MV-4-11 (cell line): ENCODE measurements around the gene MUL1.
"Not testable (repeated sequence)": the region's sequence is repeated elsewhere in the genome, so short reads cannot be mapped to it uniquely, and the experiment has no call there.

Experiments
- DNase-seq: peaks from one replicate; lab custom pipeline; 2025; lab: John Stamatoyannopoulos, UW

Gene MUL1

DNA sequence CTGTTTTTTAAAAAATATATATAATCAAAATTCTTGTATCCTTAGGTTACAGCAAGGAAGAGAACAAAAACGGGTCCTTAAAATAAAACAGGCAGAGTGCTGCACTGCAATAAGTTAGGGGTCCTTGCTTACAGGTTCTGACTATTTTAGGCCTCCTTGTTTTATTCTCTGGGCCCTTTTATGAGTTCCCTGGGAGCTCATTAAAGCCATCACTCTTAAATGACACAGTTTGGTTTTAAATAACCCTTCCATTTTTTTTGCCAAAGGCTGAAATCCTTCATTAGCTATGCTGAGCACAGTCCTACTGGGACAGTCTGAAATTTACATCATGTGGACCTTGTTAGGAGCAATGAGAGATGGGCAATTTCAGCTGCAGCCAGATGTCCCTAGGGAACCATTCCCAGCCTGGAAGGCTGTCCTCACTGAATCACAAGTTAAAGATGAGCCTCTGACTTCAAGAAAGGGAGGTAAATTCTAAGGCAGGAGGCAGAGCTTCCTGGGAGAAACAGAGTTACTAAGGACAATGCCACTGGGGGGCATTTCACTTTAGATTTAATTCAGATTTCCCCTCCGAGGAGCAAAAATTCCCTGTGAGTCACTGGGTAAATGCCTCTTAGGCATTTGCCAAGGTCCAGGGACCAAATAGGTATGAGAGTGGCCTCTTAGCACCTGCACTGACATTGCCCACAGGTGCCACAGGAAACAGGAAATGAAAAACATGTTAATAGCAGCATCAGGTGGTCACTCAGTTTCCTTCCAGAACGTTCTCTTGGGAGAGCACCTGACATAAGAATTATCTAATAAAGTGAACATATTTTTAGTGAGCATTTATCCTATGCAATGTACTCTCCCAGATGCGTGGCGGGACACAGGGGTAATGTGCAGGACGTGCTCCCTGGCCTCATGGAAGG, 3.8 kb upstream of the MUL1 start:
- DNase-seq, result no peak

DNA sequence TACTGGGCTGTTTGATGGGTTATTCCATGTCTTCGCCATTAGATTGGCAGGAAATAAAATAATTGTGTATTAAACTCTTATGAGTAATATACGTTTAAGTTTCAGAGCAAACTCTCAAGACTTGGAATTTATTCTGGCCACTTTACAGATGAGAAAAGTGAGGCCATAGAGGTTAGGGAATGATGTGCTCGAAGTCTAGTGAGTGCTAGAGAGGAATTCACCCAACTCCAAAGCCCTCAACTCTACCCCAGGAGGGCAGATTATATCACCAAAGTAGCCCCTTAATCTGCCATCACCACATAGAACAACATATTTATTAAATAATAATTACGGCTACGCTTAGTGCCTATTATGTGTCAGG, 440 bp upstream of the MUL1 start:
- no peak for DNase-seq

DNA sequence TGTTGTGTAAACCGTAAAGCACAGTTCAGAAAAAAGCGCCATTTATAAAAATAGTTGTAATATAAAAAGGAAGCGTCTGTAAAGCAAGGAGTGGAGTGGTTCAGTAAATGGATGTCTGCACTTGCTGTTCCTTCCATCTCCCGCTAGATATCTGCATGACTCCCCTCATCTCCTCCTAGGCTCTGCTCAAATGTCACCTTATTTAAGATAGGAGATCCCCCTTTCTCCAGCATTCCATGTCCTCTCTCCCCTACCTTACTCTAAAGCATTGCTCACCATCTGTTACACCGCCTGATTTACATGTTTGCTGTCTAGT, 745 bp downstream of the MUL1 start:
- no peak for DNase-seq

DNA sequence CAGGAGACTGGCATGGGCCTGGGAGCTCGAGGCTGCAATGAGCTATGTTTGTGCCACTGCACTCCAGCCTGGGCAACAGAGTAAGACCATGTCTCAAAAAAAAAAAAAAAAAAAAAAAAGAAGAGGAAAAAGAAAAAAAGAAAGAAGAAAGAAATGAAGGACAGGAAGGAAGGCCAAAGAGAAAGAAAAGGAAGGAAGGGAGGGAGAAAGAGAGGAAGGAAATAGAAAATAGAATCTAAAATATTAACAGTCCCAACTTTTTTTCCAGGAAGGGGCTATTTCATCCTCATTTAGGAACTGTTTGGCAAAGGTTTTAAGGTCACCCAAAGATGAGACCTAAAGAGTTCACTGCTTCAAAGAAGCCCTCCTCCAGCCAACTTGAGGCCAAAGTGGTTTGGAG, 2.5 kb downstream of the MUL1 start:
- no peak for DNase-seq

- no peak for DNase-seq
Observed at GRCh38 chr1:20500716-20501115, 7.2 kb downstream of the MUL1 start.

DNA sequence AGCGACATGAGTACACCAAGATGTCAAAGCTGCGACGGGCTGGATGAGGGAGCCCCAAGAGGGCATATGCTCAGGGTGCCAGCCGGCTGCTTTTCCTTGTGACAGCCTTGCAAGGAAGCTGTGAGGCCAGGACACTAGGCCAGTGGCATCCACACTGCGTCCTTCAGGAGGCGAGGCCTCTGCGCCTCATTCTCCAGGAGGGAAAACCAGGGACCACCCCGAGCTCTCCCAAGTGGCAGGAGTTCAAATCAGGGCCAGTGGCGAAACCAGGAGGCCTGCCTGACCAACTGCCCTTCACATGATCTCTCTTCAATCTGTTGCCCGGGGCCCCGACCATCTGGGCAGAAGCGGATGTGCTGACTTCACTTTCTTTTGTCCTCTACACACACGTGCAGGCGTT, 8.2 kb downstream of the MUL1 start:
- DNase-seq, result no peak

DNA sequence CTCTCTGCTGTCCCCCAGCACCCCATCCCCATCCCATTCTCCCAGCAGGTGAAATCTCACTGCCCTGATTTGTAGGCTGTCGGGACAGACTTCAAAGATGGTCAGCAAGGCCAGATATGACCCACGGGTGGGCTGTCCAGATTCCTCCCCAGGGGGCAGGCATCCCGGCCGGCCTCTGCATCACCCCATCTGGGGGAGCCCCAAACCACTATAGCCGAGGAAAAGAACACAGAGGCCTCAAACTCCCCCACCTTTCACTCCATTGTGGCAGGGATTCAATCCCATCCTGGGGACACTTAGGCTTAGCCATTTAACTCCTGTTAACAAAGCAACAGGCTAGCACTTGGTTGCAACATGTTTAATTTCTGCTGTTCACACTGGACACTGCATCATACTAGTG, 8.8 kb downstream of the MUL1 start:
- DNase-seq, result no peak

- DNase-seq, result no peak
Observed at GRCh38 chr1:20498116-20498515, 9.8 kb downstream of the MUL1 start.

- no peak for DNase-seq
Observed at GRCh38 chr1:20497506-20497905, 10.4 kb downstream of the MUL1 start.

DNA sequence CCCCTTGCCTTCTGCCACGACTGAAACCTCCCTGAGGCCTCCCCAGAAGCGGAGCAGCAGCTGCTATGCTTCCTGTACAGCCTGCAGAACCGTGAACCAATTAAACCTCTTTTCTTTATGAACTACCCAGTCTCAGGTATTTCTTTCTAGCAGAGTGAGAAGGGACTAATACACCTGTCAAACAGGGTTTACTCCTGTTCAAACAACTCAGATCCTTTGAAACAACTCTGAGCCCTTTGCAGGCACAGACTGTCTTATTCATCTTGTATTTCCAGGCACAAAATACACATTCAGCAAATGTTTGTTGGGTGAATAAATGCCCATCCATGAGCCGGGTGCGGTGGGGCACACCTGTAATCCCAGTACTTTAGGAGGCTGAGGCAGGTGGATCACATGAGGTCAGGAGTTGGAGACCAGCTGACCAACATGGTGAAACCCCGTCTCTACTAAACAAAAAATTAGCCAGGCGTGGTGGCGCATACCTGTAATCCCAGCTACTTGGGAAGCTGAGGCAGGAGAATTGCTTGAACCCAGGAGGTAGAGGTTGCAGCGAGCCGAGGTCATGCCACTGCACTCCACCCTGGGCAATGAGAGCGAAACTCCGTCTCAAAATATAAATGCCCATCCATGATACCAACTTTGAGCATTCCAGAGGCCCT, 11.1 kb downstream of the MUL1 start:
- DNase-seq, result not testable (repeated sequence)

DNA sequence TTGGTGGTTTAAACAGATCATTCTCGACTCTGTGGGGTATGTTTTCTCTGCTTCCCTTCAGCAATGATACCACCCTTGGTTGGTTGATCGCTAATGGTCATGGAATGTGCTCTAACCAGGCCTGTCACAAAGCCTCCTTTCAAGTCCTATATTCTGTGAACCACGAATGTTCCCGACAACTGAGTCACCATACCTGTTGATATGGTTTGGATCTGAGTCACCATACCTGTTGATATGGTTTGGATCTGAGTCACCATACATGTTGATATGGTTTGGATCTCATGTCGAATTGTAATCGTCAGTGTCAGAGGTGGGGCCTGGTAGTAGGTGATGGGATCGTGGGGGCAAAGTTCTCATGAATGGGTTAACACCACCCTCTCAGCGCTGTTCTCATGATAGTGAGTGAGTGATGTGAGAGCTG, 11.7 kb downstream of the MUL1 start:
- DNase-seq, result no peak

- no peak for DNase-seq
Observed at GRCh38 chr1:20495661-20496060, 12.3 kb downstream of the MUL1 start.

DNA sequence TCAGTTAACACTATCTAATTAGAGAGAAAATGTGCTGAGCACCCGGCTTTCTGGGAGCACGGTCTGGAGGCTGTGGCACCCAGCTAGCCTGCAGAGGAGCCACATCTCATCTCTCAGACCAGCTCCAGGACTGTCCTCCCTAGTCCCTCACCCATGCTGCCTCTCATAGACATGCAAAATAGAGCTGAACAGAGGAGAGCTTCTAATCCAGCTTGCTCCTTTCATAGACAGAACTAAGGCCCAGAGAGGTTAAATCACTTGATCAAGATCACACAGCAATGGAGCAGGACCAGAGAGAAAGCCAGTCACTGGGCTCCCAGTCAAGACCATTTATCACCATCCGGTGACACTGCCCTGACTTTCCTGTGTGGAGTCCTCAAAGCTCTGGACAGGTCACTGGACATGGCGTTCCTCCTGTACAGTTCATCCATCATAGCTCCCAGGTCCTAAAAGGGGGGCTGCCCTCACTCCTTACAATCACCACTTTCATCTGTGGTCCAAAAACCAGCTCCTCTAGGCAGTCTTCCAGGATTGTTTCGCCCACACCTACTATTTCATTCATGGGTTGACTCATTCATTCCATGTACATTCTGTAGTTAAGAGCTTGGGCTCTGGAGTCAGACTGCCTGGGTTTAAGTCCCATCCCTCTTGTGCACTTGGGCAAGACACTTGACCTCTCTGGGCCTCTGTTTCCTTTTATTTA, 13.2 kb downstream of the MUL1 start:
- no peak for DNase-seq

DNA sequence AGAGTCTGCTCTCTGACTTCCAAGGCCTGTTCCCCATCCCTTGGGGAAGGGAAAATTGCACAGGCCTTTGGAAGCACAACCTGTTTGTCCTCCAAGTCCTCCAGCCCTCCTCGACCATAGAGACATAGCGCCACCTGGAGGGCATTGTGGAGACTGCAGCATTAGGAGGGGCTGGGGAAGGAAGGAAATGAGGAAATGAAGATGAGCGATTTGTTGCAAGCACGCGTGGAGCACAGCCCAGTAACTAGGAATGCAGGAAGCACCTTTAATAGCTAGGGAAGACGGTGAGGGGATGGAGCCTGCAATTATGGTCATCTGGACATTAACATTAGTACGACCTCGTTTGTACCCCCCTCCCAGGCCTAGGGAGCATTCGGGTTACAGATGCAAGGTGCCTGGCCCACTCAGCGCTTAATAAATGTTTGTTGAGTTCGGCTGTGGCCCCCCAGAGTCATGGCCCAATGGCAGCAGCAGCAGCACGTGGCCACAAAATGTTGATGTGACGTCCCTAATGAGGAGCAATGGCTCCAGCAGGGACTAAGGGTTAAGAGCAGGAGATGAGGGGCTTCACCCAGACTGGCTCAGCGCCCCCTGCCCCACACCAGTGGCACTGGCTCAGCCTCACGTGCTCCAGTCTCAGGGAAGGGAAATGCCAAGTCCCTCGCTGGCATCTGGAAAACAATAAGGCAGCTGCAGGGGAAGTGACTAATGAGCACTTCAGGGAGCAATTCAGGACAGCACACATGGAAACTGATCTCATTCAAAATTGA, 13.9 kb downstream of the MUL1 start:
- DNase-seq, result peak; percentile 86

DNA sequence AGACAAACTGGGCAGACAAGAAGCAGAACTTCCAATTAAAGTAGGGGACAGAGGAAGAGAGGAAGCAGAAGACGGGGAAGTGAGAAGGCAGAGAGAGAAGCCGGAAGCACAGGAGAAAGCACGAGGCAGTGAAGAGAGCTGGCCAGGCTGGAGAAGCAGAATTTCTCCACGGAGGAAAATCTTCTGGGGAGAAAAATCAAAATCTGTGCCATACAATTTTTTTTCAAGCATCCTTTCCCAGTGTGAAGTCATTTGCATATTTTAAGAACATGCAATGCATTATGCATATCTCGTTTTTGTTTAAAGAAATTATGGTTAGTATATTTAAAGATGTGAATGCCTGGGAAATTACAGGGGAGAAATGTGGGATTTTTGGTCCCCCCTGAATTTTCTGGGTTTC, 14.6 kb downstream of the MUL1 start:
- DNase-seq, result peak; percentile 25

DNA sequence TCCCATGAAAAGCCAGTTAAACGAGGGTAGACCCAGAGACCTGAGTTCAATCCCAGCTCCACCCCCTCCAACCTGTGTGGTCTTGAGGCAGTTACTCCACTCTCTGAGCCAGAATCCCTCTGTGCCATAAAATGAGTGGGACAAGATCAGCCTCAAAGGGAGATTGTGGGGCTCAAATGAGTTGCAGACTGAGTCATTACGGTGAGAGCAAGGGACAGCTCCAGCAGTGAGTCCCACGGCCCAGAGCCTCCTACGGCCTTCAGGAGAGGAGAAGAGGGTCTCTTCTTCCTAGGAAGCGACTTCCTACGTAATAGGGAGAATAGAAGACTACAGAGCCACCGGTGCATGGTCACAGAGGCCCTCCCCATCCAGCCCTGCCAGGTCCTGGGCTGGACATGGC, 15.2 kb downstream of the MUL1 start:
- no peak for DNase-seq

GRCh38 chr1:20491866-20492265, 16.1 kb downstream of the MUL1 start:
- no peak for DNase-seq

GRCh38 chr1:20491178-20491577, 16.8 kb downstream of the MUL1 start:
- no peak for DNase-seq

DNA sequence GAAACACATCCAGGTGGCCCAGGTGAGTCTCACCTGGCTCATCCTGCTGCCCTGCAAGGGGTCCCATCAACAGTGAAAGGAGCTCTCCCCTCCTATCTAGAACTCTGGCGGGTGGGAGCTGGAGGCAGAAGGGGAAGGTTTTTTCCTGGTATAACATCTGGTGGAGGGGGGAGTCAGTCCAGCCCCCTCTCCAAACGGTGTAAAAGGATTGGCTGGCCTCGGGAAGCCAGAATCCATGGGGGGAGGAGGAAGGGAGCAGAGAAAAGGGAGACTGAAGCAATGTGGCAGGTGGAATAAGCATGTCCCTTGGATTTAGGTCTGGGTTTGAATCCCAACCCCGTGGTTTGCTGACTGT, 20.7 kb downstream of the MUL1 start:
- DNase-seq, result no peak

GRCh38 chr1:20486457-20487235, 21.3 kb downstream of the MUL1 start:
- no peak for DNase-seq

- DNase-seq, result no peak
Observed at GRCh38 chr1:20485527-20486456, 22.2 kb downstream of the MUL1 start, which contains the start of gene CAMK2N1. TSS of gene CAMK2N1 (minus strand) at chr1:20486210. CDS start at chr1:20485379, 831 bp downstream.
